Fibroblast of skin of back (primary cell): Measurements from ENCODE around the gene LRMDA.
A peak's percentile ranks its signal among the peaks of the same experiment; 100 is the strongest.

ENCODE experiments used
- DNase-seq: peaks from one replicate; pipeline ENCODE4 v3.0.0-alpha.2; 2013

Gene LRMDA

GRCh38 chr10:76150139-76150875 lies 718.9 kb downstream of the LRMDA start:
- peak; percentile 70 for DNase-seq

GRCh38 chr10:76150876-76151288 lies 719.5 kb downstream of the LRMDA start:
- DNase-seq, result no peak

- no peak for DNase-seq
Observed at GRCh38 chr10:76152186-76152585, 720.8 kb downstream of the LRMDA start.

GRCh38 chr10:76155961-76156360 lies 724.5 kb downstream of the LRMDA start:
- no peak for DNase-seq

- DNase-seq, result no peak
Observed at GRCh38 chr10:76160446-76161300, 729.2 kb downstream of the LRMDA start.

GRCh38 chr10:76161301-76161582 lies 729.8 kb downstream of the LRMDA start:
- no peak for DNase-seq

- no peak for DNase-seq
Observed at GRCh38 chr10:76168437-76168836, 737.0 kb downstream of the LRMDA start.

GRCh38 chr10:76169246-76169645 lies 737.8 kb downstream of the LRMDA start:
- DNase-seq, result no peak

- DNase-seq, result no peak
Observed at GRCh38 chr10:76172020-76172419, 740.6 kb downstream of the LRMDA start.

GRCh38 chr10:76175533-76176165 lies 744.2 kb downstream of the LRMDA start:
- DNase-seq, result no peak

- no peak for DNase-seq
Observed at GRCh38 chr10:76176166-76176550, 744.7 kb downstream of the LRMDA start.

- peak; percentile 28 for DNase-seq
Observed at GRCh38 chr10:76177936-76178335, 746.5 kb downstream of the LRMDA start.

GRCh38 chr10:76178532-76179292 lies 747.3 kb downstream of the LRMDA start:
- no peak for DNase-seq

- DNase-seq, result no peak
Observed at GRCh38 chr10:76179806-76180205, 748.4 kb downstream of the LRMDA start.

GRCh38 chr10:76184647-76185046 lies 753.2 kb downstream of the LRMDA start:
- DNase-seq, result no peak

- peak; percentile 85 for DNase-seq
Observed at GRCh38 chr10:76185471-76186301, 754.3 kb downstream of the LRMDA start.

- DNase-seq, result no peak
Observed at GRCh38 chr10:76188216-76188615, 756.8 kb downstream of the LRMDA start.

GRCh38 chr10:76190634-76191270 lies 759.3 kb downstream of the LRMDA start:
- DNase-seq, result no peak

- no peak for DNase-seq
Observed at GRCh38 chr10:76191336-76191735, 759.9 kb downstream of the LRMDA start.

GRCh38 chr10:76192151-76192550 lies 760.7 kb downstream of the LRMDA start:
- DNase-seq, result no peak

GRCh38 chr10:76192694-76193320 lies 761.4 kb downstream of the LRMDA start:
- no peak for DNase-seq
